ENCODE data around the gene GAL3ST1. TPM values are rescaled to one million over a fixed set of nuclear protein-coding genes. Genes with fewer than 3 reads are reported as not detected.

The GAL3ST1 gene
- total RNA-seq, 1 experiment from 2014 or later: not detected

- Mint-ChIP-seq H3K36me3 (ENCODE audit: insufficient read depth, unreplicated experiment) (peaks cover 90% of the 10 kb centered on the region), H3K27ac (ENCODE audit: low read depth, unreplicated experiment) (no peak overlapping the region), H3K27me3 (ENCODE audit: insufficient read depth, unreplicated experiment) (no peaks in the 10 kb centered on the region), H3K9me3 (ENCODE audit: unreplicated experiment) (no peaks in the 10 kb centered on the region), H3K4me3 (ENCODE audit: unreplicated experiment) (no peak overlapping the region), H3K4me1 (ENCODE audit: insufficient read depth, unreplicated experiment) (no peaks in the 10 kb centered on the region)
- no peak for DNase-seq (ENCODE audit: unreplicated experiment)
- no peak for TF ChIP-seq CTCF (IDR thresholded peaks at IDR 0.05; ENCODE audit: unreplicated experiment)
- CTCF ChIA-PET: interaction anchor here (0.5 to 0.7 kb wide), 2 partner anchors 165 to 338 kb away, joined by 3 read pairs; no protein-coding TSS in a partner anchor
- intact Hi-C loops (cut with micrococcal nuclease): no loop called here
- POLR2A ChIA-PET: interaction anchor here (0.6 to 1.0 kb wide), 2 partner anchors 9 to 84 kb away, joined by 3 read pairs; partner anchors contain the start of gene PES1
- no TSS peak for BruUV-seq (replicated peaks)
Observed at GRCh38 chr22:30582788-30583545, 8.5 kb upstream of the GAL3ST1 start.

- H3K27ac Mint-ChIP-seq (ENCODE audit: low read depth, unreplicated experiment): no peak overlapping the region
Observed at GRCh38 chr22:30582051-30582450, 7.6 kb upstream of the GAL3ST1 start.

GRCh38 chr22:30580896-30581295 is 6.4 kb upstream of the GAL3ST1 start:
- ChIA-PET POLR2A (interaction anchor here (0.5 kb wide), 1 partner anchor 218 kb away, joined by 3 read pairs; no protein-coding TSS in a partner anchor), CTCF (interaction anchor here (0.7 to 1.2 kb wide), 2 partner anchors 9 to 175 kb away, joined by 3 to 5 read pairs; no protein-coding TSS in a partner anchor)
- no peak overlapping the region for H3K4me3 Mint-ChIP-seq (ENCODE audit: unreplicated experiment)
- no peaks in the 10 kb centered on the region for H3K9me3 Mint-ChIP-seq (ENCODE audit: unreplicated experiment)
- H3K36me3 Mint-ChIP-seq (ENCODE audit: insufficient read depth, unreplicated experiment): peaks cover 88% of the 10 kb centered on the region
- H3K27me3 Mint-ChIP-seq (ENCODE audit: insufficient read depth, unreplicated experiment): no peaks in the 10 kb centered on the region
- TF ChIP-seq CTCF (IDR thresholded peaks at IDR 0.05; ENCODE audit: unreplicated experiment): no peak
- DNase-seq (ENCODE audit: unreplicated experiment): no peak
- intact Hi-C loops (cut with micrococcal nuclease): no loop called here
- BruUV-seq (replicated peaks): no TSS peak
- no peaks in the 10 kb centered on the region for H3K4me1 Mint-ChIP-seq (ENCODE audit: insufficient read depth, unreplicated experiment)
- no peak overlapping the region for H3K27ac Mint-ChIP-seq (ENCODE audit: low read depth, unreplicated experiment)

More at GRCh38 chr22:30582051-30582450, 7.6 kb upstream of the GAL3ST1 start:
- peaks cover 90% of the 10 kb centered on the region for H3K36me3 Mint-ChIP-seq (ENCODE audit: insufficient read depth, unreplicated experiment)
- no peaks in the 10 kb centered on the region for H3K4me1 Mint-ChIP-seq (ENCODE audit: insufficient read depth, unreplicated experiment)
- no TSS peak for BruUV-seq (replicated peaks)
- no peak overlapping the region for H3K4me3 Mint-ChIP-seq (ENCODE audit: unreplicated experiment)
- CTCF ChIA-PET: interaction anchor here (0.6 kb wide), 1 partner anchor 51 kb away, joined by 3 read pairs; no protein-coding TSS in a partner anchor
- intact Hi-C loops (cut with micrococcal nuclease): no loop called here
- POLR2A ChIA-PET: no interaction called here
- no peaks in the 10 kb centered on the region for H3K27me3 Mint-ChIP-seq (ENCODE audit: insufficient read depth, unreplicated experiment)
- no peak for DNase-seq (ENCODE audit: unreplicated experiment)
- no peaks in the 10 kb centered on the region for H3K9me3 Mint-ChIP-seq (ENCODE audit: unreplicated experiment)
- TF ChIP-seq CTCF (IDR thresholded peaks at IDR 0.05; ENCODE audit: unreplicated experiment): no peak

GRCh38 chr22:30578481-30578880 is 4.0 kb upstream of the GAL3ST1 start:
- H3K4me1 Mint-ChIP-seq (ENCODE audit: insufficient read depth, unreplicated experiment): peaks cover 3% of the 10 kb centered on the region

More at GRCh38 chr22:30578481-30578880, 4.0 kb upstream of the GAL3ST1 start:
- Mint-ChIP-seq H3K4me3 (ENCODE audit: unreplicated experiment) (no peak overlapping the region), H3K27me3 (ENCODE audit: insufficient read depth, unreplicated experiment) (no peaks in the 10 kb centered on the region), H3K9me3 (ENCODE audit: unreplicated experiment) (no peaks in the 10 kb centered on the region), H3K27ac (ENCODE audit: low read depth, unreplicated experiment) (no peak overlapping the region), H3K36me3 (ENCODE audit: insufficient read depth, unreplicated experiment) (peaks cover 81% of the 10 kb centered on the region)
- intact Hi-C loops (cut with micrococcal nuclease): no loop called here
- POLR2A ChIA-PET: interaction anchor here (1.0 kb wide), 1 partner anchor 13 kb away, joined by 3 read pairs; the partner anchor contains the start of gene PES1
- CTCF ChIA-PET: no interaction called here
- no peak for TF ChIP-seq CTCF (IDR thresholded peaks at IDR 0.05; ENCODE audit: unreplicated experiment)
- BruUV-seq (replicated peaks): no TSS peak
- DNase-seq (ENCODE audit: unreplicated experiment): no peak

Data from MCF 10A (cell line).